Epithelial cell of proximal tubule (primary cell): ENCODE data around the gene PAPPA. TPM values are rescaled to one million over a fixed set of nuclear protein-coding genes. Genes with fewer than 3 reads are reported as not detected.

Experiments used
- DNase-seq: peaks from one replicate; pipeline ENCODE4 v3.0.0-alpha.2; 2011; ENCODE audit warnings: low read depth
- H3K4me3 ChIP-seq: 2 replicates; pipeline ENCODE4 v1.5.1; 2011; ENCODE audit warnings: low read depth, mild to moderate bottlenecking, low read length
- total RNA-seq: library from RNA; depleted of rRNA; stranded (reverse); fragments of >200 nt; gene quantifications from 2 replicates; pipeline ENCODE4 v1.2.3, GENCODE V29; 2015
- TF ChIP-seq, protein P1 (sequence below): conservative IDR thresholded peaks from 2 replicates; pipeline ENCODE4 v1.5.1; 2012; ENCODE audit warnings: low read depth, mild to moderate bottlenecking, low read length

PAPPA gene
- total RNA-seq, 1 donor from 2014 or later = 2.5 TPM

DNA sequence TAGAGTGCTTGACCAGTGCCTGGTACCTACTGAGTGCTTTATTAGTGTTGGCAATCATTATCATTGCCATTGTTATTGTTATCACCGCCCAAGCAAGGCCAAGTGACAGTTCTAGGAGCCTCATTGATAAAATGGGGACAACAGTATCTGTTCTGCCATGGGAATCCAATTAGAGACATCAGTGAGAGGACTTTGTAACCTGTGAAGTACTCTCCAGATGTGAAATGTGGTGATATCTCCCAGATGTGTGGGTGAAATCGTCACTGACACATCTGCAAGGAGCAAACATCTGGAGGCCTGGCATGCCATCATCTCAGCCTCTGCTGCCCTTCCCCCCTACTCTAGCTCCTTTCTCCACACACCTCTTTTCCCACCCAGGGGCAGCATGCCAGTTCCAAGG, 260.8 kb downstream of the PAPPA start:
- no peak for DNase-seq
- H3K4me3 ChIP-seq = no peak overlapping the region
- TF ChIP-seq, protein P1, sequence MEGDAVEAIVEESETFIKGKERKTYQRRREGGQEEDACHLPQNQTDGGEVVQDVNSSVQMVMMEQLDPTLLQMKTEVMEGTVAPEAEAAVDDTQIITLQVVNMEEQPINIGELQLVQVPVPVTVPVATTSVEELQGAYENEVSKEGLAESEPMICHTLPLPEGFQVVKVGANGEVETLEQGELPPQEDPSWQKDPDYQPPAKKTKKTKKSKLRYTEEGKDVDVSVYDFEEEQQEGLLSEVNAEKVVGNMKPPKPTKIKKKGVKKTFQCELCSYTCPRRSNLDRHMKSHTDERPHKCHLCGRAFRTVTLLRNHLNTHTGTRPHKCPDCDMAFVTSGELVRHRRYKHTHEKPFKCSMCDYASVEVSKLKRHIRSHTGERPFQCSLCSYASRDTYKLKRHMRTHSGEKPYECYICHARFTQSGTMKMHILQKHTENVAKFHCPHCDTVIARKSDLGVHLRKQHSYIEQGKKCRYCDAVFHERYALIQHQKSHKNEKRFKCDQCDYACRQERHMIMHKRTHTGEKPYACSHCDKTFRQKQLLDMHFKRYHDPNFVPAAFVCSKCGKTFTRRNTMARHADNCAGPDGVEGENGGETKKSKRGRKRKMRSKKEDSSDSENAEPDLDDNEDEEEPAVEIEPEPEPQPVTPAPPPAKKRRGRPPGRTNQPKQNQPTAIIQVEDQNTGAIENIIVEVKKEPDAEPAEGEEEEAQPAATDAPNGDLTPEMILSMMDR = no peak

- TF ChIP-seq, protein P1 = no peak
- H3K4me3 ChIP-seq = no peak overlapping the region
- no peak for DNase-seq
Observed at GRCh38 chr9:116416421-116416820, 262.8 kb downstream of the PAPPA start.

- DNase-seq = peak; percentile 80
- no peak overlapping the region for H3K4me3 ChIP-seq
- TF ChIP-seq, protein P1 = no peak
Observed at GRCh38 chr9:116417464-116417863, 263.9 kb downstream of the PAPPA start.

DNA sequence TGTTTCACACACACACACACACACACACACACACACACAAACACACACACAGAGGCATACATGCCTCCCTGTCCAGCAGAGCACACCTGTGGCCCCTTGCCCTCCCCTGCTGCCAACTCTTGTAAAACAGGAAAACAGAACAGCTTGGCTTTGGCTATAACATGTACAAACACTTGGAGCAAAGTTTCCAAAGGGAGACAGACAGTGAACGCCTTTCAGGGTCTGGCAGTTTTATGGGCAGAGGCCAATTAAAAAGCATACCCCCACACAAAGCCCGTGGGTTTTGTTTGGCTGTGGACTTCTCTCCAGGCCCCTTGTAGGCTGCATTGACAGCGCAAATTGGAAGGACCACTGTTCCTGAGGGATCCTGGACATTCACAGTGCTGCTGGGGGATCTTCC, 265.6 kb downstream of the PAPPA start:
- DNase-seq = no peak
- TF ChIP-seq, protein P1 = no peak
- no peak overlapping the region for H3K4me3 ChIP-seq

DNA sequence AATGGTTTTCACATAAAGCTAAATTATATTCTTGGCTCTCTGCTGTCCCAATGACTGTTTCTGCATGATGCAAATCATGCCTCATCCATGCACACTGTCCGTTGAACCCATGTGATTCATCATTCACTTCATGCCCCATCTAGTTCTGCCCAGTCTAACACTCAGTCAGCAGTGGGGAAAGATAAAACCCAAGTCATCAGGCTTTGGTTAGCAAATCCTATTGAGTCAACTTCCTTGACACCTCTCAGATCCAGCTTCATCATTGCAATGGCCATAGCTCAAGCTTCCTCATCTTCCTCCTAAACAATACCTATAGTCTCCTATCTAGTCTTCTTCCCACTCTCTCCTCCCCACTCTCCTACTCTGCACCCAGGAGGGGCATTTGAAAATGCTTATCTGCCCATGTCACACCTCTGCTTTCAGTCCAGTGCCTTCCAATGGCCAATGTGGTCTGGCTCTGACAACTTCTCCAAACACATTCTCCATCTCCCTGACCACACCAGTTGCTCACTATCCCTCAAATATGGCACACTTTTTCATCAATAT, 267.5 kb downstream of the PAPPA start:
- H3K4me3 ChIP-seq = no peak overlapping the region
- DNase-seq = peak; percentile 68
- TF ChIP-seq, protein P1 = no peak

DNA sequence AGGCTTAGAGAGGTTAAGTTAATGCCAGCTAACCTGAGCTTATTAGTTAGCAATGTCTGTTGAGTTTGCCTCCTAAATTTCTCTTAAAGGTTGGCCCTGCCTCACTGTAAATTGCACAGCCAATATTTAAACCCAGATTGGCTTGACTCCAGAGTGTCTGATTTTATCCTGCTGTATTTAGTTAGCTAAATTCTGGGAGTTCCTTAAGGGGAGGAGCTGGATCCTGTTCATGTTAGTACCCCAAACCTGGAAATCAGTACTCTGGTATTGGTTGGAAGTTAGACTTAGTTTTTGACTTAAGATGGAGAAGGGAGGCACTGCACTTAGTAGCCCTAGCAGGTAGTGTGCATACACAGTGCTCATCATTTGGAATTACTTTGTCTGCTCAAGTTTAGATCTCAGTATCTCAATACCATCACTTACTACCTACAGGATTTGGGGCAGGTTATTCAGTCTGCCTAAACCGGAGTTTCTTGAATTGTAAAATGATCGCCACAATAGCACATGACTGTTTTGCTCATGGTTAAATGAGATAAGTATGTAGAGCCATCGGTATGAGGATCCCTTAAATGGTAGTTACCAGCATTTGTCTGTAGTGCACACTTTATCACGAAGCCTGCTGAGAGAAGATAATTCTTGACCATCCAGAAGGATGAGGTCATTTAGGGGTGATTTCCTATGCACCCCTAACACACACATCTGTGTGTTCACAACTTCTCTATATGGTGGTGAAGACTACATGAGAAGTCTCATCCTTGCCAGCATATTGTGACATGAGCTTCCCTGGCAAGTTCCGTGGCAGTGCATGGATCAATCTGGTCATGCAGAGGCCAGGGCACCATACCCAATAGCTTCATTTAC, 268.8 kb downstream of the PAPPA start:
- TF ChIP-seq, protein P1 = no peak
- H3K4me3 ChIP-seq = no peak overlapping the region
- no peak for DNase-seq
